NCI-H2029 (cell line): Measurements from ENCODE around the gene SMPDL3A.

Experiments used
- DNase-seq: peaks from one replicate; lab custom pipeline; 2025; lab: John Stamatoyannopoulos, UW

Gene SMPDL3A

DNA sequence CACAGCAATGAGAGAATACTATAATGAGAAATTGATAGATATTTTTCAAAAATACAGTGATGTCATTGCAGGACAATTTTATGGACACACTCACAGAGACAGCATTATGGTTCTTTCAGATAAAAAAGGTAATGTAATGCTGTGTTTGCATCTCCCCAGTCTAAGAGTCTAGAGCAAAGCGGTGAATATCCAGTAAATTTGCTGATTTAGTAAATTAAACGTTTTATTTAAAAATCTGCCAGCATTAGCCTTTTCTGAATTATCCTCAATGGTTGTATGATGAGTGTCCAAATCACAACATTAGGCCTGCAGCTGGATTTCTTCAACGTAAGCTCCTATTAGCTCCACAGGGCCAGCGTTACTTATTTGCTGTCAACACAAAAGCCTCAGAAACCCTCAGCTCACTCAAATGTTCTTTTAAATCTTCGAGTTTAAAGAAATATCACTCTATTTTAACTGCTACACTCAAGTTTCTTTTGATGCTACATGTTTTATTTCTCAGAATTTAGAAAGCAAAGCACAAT lies 16.0 kb downstream of the SMPDL3A start:
- DNase-seq = no peak

DNA sequence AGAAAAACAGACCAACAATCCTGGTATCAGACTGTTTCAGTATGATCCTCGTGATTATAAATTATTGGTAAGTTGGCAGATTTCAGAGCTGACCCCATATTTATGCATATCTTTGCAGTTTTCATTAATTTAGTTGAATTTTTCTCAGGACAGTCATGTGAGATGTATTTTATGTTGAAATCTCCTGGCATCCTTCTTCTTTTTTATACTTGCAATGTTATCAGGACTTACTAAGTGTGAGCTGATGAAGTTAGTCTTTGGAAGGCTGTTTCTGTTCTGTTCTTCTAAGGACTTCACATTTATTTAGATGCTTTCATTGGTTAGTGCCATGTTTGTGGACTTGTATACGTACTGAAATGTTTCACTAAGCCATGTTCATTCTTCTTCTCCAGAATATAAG lies 17.2 kb downstream of the SMPDL3A start:
- DNase-seq = no peak

DNA sequence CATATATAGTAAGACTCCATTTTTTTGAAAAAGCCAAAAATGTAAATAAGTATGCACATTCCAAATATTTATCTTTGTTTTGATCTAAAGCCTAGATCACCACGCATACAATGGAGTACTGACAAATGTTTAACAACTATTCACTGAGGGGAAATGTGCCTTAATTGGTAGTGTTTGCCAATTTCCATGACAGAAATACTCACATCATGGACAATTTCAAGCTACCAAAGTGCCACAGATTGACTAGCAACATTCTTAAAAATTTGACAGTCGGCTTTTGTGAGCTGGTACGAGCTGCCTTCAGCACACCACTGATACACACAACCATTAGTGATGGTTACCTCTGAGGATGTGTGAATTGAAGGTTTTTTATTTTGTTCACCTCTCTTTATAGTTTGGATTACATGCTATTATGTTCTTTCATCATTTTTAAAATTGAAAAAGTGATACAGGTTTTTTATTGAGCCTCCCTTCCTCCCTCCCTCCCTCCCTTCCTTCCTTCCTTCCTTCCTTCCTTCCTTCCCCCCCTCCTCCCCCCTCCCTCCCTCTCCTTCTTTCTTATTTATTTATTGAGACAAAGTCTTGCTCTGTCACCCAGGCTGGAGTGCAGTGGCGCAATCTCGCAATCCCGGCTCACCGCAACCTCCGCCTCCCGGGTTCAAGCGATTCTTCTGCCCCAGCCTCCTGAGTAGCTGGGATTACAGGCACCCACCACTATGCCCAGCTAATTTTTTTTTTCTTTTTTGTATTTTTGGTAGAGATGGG lies 19.2 kb downstream of the SMPDL3A start:
- DNase-seq = no peak

DNA sequence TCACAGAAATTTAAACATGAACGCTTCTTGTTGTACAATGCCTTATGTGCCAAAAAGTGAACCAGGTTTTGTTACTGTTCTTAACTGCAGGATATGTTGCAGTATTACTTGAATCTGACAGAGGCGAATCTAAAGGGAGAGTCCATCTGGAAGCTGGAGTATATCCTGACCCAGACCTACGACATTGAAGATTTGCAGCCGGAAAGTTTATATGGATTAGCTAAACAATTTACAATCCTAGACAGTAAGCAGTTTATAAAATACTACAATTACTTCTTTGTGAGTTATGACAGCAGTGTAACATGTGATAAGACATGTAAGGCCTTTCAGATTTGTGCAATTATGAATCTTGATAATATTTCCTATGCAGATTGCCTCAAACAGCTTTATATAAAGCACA lies 19.9 kb downstream of the SMPDL3A start:
- DNase-seq = no peak

DNA sequence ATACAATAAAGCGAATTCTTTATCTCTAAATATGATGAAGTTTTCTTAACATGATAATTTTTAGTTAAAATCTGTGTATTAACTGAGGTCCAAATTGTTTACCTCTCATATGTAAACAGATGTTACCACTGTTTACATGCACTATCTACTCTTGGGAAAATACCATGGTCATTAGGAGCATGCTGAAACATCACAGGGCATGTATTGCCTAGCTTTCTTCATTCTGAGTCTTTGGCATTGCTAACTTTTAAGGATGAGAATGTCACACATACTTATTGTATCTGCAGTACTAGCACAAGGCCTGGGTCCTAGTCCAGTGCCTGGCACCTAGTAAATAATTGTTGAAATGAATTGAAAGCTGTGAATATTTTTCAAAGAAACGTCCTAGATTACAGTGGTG lies 20.6 kb downstream of the SMPDL3A start:
- no peak for DNase-seq

DNA sequence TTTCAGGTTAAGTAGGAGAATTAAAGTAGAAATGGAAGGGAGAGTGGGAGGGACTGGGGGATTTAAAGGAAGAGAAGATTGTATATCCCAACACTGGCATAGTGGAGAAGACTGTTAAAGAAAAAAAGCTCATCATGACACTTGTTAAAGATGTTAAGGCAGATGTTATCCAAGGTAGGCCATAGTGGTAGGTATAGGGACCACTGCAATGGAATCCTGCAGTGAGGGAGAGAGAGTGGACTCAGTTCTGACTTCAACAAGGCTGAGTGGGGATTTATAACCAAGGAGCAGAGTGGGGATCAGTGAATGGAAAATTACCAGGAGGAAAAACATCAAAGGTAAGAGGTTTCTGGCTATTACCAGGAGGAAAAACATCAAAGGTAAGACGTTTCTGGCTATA lies 21.1 kb downstream of the SMPDL3A start:
- no peak for DNase-seq

DNA sequence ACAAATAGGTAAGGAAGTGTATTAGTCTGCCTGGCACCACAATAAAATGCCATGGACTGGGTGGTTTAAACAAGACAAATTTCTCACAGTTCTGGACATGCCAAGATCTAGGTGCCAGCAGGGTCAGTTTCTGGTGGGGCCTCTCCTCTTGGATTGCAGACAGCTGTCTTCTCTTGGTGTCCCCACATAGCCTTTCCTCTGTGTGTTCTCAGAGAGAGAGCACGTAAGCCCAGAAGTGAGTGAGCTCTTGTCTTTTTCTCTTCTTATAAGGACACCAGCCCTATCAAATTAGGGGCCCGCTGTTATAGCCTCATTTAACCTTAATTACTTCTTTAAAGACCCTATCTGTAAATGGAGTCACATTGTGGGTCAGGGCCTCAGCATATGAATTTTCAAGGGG lies 28.3 kb downstream of the SMPDL3A start:
- no peak for DNase-seq

DNA sequence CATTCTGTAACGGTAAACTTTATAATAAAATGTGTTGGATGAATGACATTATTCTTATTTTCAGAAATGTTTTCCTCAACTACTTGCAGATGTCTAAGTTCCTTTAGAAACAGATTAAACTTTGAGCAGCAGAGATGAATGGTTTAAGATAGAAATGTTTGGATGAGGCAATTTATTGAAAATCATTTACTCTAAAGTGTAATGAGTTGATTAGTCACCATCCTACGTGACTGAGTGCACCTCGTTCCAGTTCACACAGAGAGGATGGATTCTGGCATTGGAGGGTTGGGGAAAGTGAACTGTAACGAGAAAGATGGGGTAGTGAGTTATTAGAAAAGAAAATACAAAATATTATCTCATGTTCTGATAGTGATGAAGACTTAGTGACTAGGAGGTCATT lies 28.7 kb downstream of the SMPDL3A start:
- no peak for DNase-seq

DNA sequence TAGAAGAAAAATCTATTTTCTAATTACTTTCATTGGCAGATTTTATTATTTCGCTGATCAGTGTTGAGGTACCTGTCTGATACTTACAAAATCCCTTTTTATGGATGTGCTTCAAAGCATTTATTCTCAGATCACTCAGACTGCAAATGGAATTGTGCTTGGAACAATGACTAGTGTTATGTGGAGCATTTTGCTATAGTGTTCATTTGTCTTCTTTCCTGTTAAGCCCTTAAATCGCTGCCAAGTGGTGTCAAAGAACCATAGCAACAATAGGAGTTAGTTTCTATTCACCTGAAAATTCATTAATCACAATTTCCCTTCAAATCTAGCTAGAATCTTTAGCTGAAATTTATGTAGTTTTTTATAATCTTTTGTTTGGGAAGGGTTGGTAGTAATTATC lies 29.8 kb downstream of the SMPDL3A start:
- DNase-seq = peak; percentile 51

DNA sequence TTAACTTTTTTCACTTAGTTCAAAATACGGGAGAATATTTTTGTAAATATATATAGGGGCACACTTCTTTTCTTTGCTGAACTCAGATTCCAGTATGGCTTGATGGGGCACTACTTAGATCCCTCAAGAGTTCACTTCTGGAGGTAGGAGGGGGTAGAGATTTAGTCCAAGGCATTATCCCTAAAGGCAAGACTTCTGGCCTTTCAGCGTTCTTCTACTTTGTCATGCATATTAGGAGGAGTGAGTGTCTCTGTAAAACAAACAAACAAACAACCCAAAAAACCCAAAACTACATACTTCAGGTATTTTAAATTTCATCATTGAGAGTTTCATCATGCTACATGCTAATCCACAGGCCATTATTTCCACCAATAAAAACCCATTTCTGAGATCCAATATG lies 32.0 kb downstream of the SMPDL3A start:
- DNase-seq = no peak

DNA sequence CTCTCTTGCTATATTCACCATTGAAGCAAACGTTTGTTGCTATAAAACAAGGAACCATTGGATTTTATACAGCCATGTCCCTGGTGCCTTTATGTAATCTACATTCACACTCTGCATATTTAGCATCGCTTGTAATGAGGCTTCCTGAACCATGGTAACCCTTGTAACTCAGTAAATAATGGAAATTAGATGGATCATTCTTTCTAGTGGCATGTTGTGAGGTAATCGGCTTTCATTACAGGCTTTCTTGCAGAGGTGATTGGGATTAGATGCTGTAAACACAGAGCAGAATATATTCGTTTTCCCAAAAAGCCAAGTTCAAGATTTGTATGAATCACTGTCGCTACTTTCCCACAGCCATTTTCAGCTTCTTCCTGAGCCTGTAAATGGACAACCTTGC lies 36.1 kb downstream of the SMPDL3A start:
- peak; percentile 28 for DNase-seq

DNA sequence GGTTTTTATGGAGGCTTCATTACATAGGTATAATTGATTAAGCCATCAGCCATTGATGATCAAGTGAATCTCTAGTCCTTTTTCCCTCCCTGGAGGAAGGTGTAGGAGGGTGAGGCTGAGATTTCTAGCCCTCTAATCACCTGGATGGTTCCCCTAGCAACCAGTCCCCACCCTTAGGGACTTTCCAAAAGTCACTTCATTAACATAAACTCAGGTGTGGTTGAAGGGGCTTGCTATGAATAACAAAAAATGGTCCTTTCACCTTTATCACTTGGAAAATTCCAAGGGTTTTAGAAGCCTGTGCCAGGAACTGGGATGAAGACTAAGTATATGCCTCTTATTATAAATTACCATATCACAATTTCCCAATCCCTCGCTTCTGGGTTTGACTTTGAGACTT lies 40.4 kb downstream of the SMPDL3A start:
- no peak for DNase-seq

DNA sequence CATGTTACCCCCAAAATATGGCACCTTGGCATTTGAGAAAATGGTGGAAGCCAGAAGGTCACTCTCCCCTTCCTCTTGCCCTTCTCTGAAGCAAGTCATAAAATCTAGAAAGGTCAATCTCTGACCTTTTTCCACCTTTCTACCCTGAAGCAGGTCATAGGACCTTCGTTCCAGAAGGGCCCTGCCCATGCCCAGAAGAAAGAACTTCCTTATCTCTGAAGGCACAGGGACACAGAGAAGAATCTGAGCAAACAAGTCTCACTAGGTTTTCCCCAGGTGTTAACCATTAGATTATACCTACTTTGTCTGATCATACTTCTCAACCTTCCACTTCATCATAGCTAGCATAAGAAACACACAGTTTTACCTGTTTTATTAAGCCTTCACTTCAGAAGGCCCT lies 42.5 kb downstream of the SMPDL3A start:
- no peak for DNase-seq

DNA sequence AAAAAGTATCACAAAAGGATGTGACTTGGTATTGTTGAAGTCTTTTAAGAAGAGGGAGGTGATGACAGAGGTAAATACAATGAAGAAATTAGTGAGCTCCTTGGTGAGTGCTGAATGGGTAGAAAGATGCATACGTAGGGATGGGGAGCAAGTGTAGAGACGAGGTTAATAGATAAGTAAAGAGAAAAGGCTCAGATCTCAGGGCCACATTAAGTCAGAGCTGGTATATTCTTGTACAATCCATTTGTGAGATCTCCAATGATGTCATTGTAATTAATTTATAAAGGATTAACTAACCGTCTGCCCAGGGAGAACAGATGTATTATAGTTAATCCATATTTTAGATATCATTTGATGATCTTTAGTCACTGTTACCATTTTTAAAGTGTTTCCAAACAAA lies 43.4 kb downstream of the SMPDL3A start:
- DNase-seq = no peak

DNA sequence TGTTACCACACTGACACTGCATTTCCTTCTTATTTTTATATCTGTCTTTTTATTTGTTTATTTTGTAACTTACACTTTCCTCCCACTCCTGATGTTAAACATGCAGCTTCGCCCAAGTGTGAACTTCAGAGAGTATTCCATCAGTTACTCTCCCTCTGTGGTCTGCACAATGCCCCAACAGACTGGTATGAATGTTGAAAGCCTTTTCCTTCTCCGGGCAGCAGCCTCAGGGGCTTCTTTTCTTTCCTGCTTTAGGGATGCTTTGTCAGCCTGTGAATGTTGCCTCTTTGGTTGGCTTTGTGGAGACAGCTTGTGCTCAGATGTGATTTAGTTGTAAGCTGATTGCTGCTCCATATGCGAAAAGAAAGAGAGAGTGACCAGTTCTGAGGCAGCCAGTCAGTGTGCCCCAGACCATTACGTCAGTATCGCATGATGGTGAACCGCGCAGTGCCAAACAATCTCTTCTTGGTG lies 44.0 kb downstream of the SMPDL3A start:
- DNase-seq = no peak

DNA sequence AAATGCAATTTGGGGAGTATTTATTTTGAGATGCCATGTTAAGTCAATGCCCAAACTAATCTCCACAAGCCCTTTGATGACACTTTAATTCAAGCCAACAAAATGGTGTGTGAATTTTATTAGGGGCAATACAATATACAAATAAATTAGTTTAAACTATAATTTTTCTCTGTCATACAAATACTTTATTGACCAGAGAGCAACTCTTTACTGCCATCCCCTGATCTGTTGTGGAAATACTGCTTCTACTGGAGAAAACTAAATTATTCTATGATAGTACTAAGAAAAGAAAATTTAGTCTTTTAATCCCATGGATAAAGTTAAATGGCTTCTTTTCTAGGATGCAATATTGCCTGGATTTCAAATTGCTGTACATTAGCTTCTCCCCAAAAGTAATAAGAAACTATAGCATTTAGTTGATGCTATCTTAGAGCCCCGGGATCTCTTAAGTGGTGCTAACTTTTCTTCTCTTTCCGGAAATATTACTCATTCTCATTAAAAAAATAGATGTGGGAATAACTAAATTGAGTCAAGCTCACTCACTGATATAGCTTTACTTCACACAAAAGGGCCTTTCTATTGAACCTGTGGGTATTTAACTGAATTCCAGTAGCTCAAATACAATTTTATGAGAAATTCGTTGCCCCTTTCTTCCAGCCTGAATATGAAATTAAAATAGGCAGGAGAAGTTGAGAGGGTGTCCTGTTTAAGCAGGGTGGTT lies 49.2 kb downstream of the SMPDL3A start:
- DNase-seq = no peak

DNA sequence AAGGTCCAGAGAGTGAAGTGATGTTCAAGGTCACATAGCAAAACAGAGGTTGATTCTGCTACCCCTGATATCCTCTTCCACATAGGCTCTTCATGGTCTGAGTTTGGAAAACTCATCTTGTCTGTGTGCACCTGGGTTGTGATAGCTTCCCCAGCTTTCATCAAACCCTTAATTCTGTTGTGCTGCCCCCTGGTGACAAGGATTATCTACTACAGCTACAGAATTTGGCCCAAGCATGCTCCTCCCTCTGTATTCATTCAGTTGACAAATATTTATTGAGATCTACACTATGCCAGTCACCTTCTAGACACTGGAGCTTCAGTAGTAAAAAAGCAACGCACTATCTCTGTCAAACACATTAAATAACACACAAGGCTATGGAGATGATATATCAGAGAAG lies 50.4 kb downstream of the SMPDL3A start:
- peak; percentile 73 for DNase-seq

DNA sequence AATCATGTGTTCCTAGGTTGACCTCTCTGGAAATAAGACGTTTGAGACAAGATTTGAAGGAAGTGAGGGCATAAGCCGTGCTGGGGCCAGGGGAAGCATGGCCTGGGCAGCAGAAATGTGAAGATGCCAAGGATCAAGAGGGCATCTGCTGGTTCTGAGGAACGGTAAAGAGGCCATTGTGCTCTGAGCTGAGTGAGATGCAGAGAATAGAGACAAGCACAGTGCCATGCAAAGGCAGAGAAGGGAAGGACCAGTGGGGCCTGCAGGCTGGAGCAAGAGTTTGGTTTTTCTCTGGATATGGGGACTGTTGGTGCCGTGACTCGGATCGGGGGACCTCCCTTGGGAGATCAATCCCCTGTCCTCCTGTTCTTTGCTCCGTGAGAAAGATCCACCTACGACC lies 50.8 kb downstream of the SMPDL3A start:
- DNase-seq = no peak

DNA sequence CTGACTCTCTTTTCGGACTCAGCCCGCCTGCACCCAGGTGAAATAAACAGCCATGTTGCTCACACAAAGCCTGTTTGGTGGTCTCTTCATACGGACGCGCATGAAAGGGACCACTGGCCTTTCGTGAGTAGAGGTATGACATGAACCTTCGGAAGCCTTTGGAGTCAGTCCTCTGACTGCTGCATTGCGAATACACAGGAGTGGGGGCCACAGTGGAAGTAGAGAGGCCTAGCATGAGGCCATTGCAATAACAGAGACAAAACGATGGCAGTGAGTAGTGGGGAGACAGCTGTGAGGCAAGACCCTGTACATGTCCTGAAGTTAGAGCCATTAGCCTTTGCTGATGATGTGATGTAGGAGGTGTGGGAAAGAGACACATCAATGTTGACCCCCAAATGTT lies 56.4 kb downstream of the SMPDL3A start:
- no peak for DNase-seq

DNA sequence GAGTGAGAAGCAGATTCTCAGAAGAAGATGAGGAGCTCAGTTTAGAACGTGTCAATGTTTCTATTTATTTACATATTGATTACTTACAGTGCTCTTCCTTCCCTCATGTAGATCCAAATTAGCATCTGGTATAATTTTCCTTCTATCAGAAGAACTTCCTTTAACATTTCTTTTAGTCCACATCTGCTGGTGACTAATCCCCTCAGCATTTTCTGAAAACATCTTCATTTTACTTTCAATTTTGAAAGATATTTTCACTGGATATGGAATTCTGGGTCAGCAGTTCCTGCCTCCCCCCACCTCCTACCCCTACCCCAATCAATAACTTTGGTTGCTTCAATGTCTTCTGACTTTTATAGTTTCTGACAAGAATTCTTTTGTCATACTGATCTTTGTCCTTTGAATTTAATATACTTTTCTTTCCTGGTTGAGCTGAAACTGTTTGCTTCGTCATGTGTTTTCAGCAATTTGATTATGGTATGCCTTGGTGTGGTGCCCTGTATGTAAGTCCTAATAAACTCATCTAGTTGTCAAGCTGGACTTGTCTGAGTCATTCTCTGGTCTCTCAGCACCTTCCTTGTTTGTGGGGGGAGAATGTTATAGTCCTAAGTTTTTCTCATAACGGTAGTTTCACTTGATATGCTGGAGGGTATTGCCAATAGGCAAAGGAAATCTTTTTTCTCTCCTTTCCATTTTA lies 57.0 kb downstream of the SMPDL3A start:
- no peak for DNase-seq

DNA sequence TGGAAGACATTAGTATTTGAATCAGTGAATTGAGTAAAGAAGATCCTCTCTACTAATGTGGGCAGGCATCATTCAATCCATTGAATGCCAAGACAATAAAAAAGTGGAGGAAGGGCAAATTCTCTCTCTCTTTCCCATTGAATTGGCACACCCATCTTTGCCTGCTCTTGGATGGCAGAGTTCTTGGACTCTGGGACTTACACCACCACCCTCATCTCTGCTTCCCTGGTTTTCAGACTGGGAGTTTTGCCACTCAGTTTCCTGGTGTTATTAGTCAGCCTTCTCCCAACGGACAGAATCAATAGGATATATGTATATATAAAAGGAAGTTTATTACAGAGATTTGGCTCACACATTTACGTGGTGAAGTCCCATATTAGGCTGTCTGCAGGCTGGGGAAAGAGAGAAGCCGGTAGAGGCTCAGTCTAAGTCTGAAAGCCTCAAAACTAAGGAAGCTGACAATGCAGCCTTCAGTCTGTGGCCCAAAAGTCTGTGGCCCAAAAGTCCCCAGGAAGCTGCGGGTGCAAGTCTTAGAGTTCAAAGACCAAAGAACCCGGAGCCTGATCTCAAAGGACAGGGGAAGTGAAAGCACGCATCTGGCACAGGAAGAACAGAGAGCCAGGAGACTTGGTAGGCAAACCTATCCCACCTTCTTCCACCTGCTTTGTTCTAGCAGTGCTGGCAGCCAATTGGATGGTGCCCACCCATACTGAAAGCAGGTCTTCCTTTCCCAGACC lies 64.4 kb downstream of the SMPDL3A start:
- DNase-seq = no peak
